HG03565 (cell line): Measurements from ENCODE around the gene UGT1A6.

Experiments
- ATAC-seq: cut with Tn5 transposase; IDR thresholded peaks from one replicate; pipeline ENCODE4 v1.9.1; 2021; ENCODE audit warnings: mild to moderate bottlenecking, moderate library complexity; ENCODE audit not compliant: unreplicated experiment

UGT1A6 gene

GRCh38 chr2:233817361-233817911, 124.7 kb downstream of the UGT1A6 start:
- no peak for ATAC-seq

- ATAC-seq: no peak
These were observed 125.4 kb downstream of the UGT1A6 start for GRCh38 chr2:233817995-233818638.

GRCh38 chr2:233818639-233819621, 126.2 kb downstream of the UGT1A6 start:
- ATAC-seq: no peak

GRCh38 chr2:233819884-233820773, 127.4 kb downstream of the UGT1A6 start:
- no peak for ATAC-seq

GRCh38 chr2:233820774-233821105, 128.1 kb downstream of the UGT1A6 start:
- no peak for ATAC-seq

GRCh38 chr2:233821196-233821595, 128.5 kb downstream of the UGT1A6 start:
- no peak for ATAC-seq

- ATAC-seq: no peak
These were observed 129.0 kb downstream of the UGT1A6 start for GRCh38 chr2:233821709-233822100.

GRCh38 chr2:233822101-233822771, 129.5 kb downstream of the UGT1A6 start:
- ATAC-seq: no peak
